A549 (cell line): Measurements from ENCODE around the gene DLG4. TPM values are rescaled to one million over a fixed set of nuclear protein-coding genes. Genes with fewer than 3 reads are reported as not detected.

Experiments
- ATAC-seq, 2 experiments: fragments of 200-7000 bp in 1 of 2; fragments of >200 bp in 1 of 2; cut with Nextera tagmentation in 1 of 2; cut with Tn5 transposase in 1 of 2; 3 replicates each; pipeline versions ENCODE4 v1.8.0 to v1.9.1; 2018 to 2020; ENCODE audit warnings: mild to moderate bottlenecking in 1 of 2, moderate library complexity in 1 of 2
- CTCF ChIA-PET: fragments of 300-600 bp; sonication (Branson Sonifier 250); formaldehyde crosslinking; extraction: SDS; loops from one replicate; lab custom pipeline; 2021; ENCODE audit warnings: antibody characterized with exemption, inconsistent platforms; lab: Yijun Ruan, JAX
- POLR2A ChIA-PET: fragments of 350-600 bp; formaldehyde crosslinking; extraction: SDS; loops from one replicate; lab custom pipeline; 2021; ENCODE audit warnings: antibody characterized with exemption, inconsistent platforms; lab: Yijun Ruan, JAX
- DNase-seq, 2 experiments: peaks; one replicate each; pipeline versions ENCODE4 v3.0.0 to v3.0.0-alpha.2; 2011 to 2016; ENCODE audit warnings: low read depth in 1 of 2, low spot score in 1 of 2
- FAIRE-seq: peaks from 2 replicates; lab custom pipeline; 2011; peaks lifted over from hg19 to GRCh38; lab: Jason Lieb, UNC
- H3K27ac ChIP-seq, 2 experiments: fragments of >200 bp; sonication (Bioruptor Twin); formaldehyde crosslinking; 3 replicates each; pipeline ENCODE4 v1.5.1; 2016 to 2017
- H3K4me1 ChIP-seq: fragments of >200 bp; sonication (Bioruptor Twin); formaldehyde crosslinking; 3 replicates; pipeline ENCODE4 v1.6.1; 2016
- H3K4me2 ChIP-seq: fragments of >200 bp; sonication (Bioruptor Twin); formaldehyde crosslinking; 3 replicates; pipeline ENCODE4 v1.6.1; 2016
- H3K4me3 ChIP-seq: fragments of >200 bp; sonication (Bioruptor Twin); formaldehyde crosslinking; 3 replicates; pipeline ENCODE4 v1.5.1; 2016
- H3K9me3 ChIP-seq: fragments of >200 bp; sonication (Bioruptor Twin); formaldehyde crosslinking; 3 replicates; pipeline ENCODE4 v1.6.1; 2016
- ATOH8 ChIP-seq: fragments of 250-450 bp; sonication (Bioruptor Pico); IDR thresholded peaks from 2 replicates; pipeline ENCODE4 v1.5.0; 2020; ENCODE audit warnings: low read depth, mild to moderate bottlenecking, moderate library complexity
- CBX2 ChIP-seq: fragments of 200-600 bp; sonication (generic); IDR thresholded peaks from 2 replicates; pipeline ENCODE4 v1.6.1; 2016; ENCODE audit warnings: low read depth, mild to moderate bottlenecking, borderline replicate concordance
- CHD2 ChIP-seq: fragments of 150-350 bp; IDR thresholded peaks from 2 replicates; pipeline ENCODE4 v1.6.1; 2014; ENCODE audit warnings: low read length; ENCODE audit not compliant: partially characterized antibody
- CHD4 ChIP-seq: fragments of 200-600 bp; sonication (generic); IDR thresholded peaks from 2 replicates; pipeline ENCODE4 v1.6.1; 2016; ENCODE audit warnings: antibody characterized with exemption, mild to moderate bottlenecking, borderline replicate concordance
- ESRRA ChIP-seq: fragments of 150-350 bp; IDR thresholded peaks from 2 replicates; pipeline ENCODE4 v1.6.1; 2014; ENCODE audit warnings: mild to moderate bottlenecking, low read length, borderline replicate concordance
- FOSB ChIP-seq: fragments of 250-450 bp; sonication (Bioruptor Pico); IDR thresholded peaks from 2 replicates; pipeline ENCODE4 v1.5.0; 2020; ENCODE audit warnings: mild to moderate bottlenecking, moderate library complexity
- FOSL2 ChIP-seq, 2 experiments: fragments of 450-650 bp in 1 of 2; fragments of >200 bp in 1 of 2; sonication (Bioruptor Twin) in 1 of 2; formaldehyde crosslinking; IDR thresholded peaks; 2 replicates each; pipeline versions ENCODE4 v1.5.0 to v1.6.1; 2016 to 2020; ENCODE audit warnings: mild to moderate bottlenecking in 1 of 2, moderate library complexity in 1 of 2
- GATA3 ChIP-seq: IDR thresholded peaks from 2 replicates; pipeline ENCODE4 v1.6.1; 2012; ENCODE audit warnings: borderline replicate concordance
- HDAC2 ChIP-seq: fragments of 200-600 bp; sonication (generic); IDR thresholded peaks from 2 replicates; pipeline ENCODE4 v1.6.1; 2016
- HEYL ChIP-seq: fragments of 250-450 bp; sonication (Bioruptor Pico); IDR thresholded peaks from 2 replicates; pipeline ENCODE4 v1.8.0; 2021; ENCODE audit warnings: mild to moderate bottlenecking, moderate library complexity
- HMGXB4 ChIP-seq: fragments of 250-450 bp; sonication (Bioruptor Pico); IDR thresholded peaks from 2 replicates; pipeline ENCODE4 v1.5.0; 2021; ENCODE audit warnings: mild to moderate bottlenecking, moderate library complexity, borderline replicate concordance
- JUN ChIP-seq, 2 experiments: fragments of >200 bp; sonication (Bioruptor Twin); formaldehyde crosslinking; IDR thresholded peaks; 2 replicates in 1 of 2; 3 replicates in 1 of 2; pipeline ENCODE4 v1.6.1; 2016 to 2017
- MAFK ChIP-seq: fragments of 450-650 bp; IDR thresholded peaks from 2 replicates; pipeline ENCODE4 v1.6.1; 2014; ENCODE audit not compliant: partially characterized antibody
- NPAS2 ChIP-seq: fragments of 250-450 bp; sonication (Bioruptor Pico); IDR thresholded peaks from 2 replicates; pipeline ENCODE4 v1.8.0; 2022; ENCODE audit warnings: mild to moderate bottlenecking, moderate library complexity, borderline replicate concordance
- PBX3 ChIP-seq: IDR thresholded peaks from 2 replicates; pipeline ENCODE4 v1.6.1; 2012
- PHF8 ChIP-seq: fragments of 200-600 bp; sonication (generic); IDR thresholded peaks from 2 replicates; pipeline ENCODE4 v1.6.1; 2016; ENCODE audit warnings: low read depth, mild to moderate bottlenecking, antibody characterized with exemption, moderate library complexity, borderline replicate concordance
- POLR2A ChIP-seq: IDR thresholded peaks from 2 replicates; pipeline ENCODE4 v1.6.1; 2012; ENCODE audit warnings: mild to moderate bottlenecking, low read length
- RAD21 ChIP-seq, 2 experiments: fragments of >200 bp in 1 of 2; sonication (Bioruptor Twin) in 1 of 2; formaldehyde crosslinking in 1 of 2; IDR thresholded peaks in 1 of 2; conservative IDR thresholded peaks in 1 of 2; 2 replicates in 1 of 2; 3 replicates in 1 of 2; pipeline ENCODE4 v1.6.1; 2012 to 2018; ENCODE audit warnings: inconsistent platforms in 1 of 2
- REST ChIP-seq: fragments of 200-600 bp; sonication (generic); IDR thresholded peaks from 2 replicates; pipeline ENCODE4 v1.6.1; 2016; ENCODE audit warnings: antibody characterized with exemption, mild to moderate bottlenecking, moderate library complexity
- RFX5 ChIP-seq: fragments of 450-650 bp; IDR thresholded peaks from 2 replicates; pipeline ENCODE4 v1.7.1; 2014; ENCODE audit warnings: antibody characterized with exemption, mild to moderate bottlenecking, moderate library complexity
- TFCP2L1 ChIP-seq: fragments of 250-450 bp; sonication (Bioruptor Pico); IDR thresholded peaks from 2 replicates; pipeline ENCODE4 v1.5.0; 2021; ENCODE audit warnings: mild to moderate bottlenecking
- TP53 ChIP-seq: fragments of 250-450 bp; sonication (Bioruptor Pico); IDR thresholded peaks from 2 replicates; pipeline ENCODE4 v1.5.0; 2021; ENCODE audit warnings: mild to moderate bottlenecking, moderate library complexity
- ZFP36 ChIP-seq: fragments of 450-650 bp; IDR thresholded peaks from 2 replicates; pipeline ENCODE4 v1.6.1; 2014; ENCODE audit warnings: borderline replicate concordance; ENCODE audit not compliant: partially characterized antibody
- WGBS: methylation state at CpG from one replicate; pipeline ENCODE4 v1.1.6; 2017; ENCODE audit errors: missing lambda C conversion rate; 5-methylcytosine and 5-hydroxymethylcytosine counted together
- polyA minus RNA-seq: library from RNA; depleted of rRNA, polyadenylated mRNA; stranded (reverse); fragments of >200 nt; gene quantifications from 2 replicates; pipeline ENCODE4 v1.2.3, GENCODE V29; 2011; rRNA and poly(A)+ RNA removed
- polyA plus RNA-seq, 4 experiments: library from polyadenylated mRNA; depleted of rRNA in 3 of 4; stranded (reverse); fragments of >200 nt; fragmentation: RNase III in 1 of 4; extraction: RNeasy Plus Mini Kit Qiagen cat#74134 plus additional on column Dnase treatment in 1 of 4; gene quantifications; 2 replicates in 3 of 4; 3 replicates in 1 of 4; pipeline ENCODE4 v1.2.3, GENCODE V29; 2011 to 2017
- TF ChIP-seq, protein P1 (sequence below): fragments of 450-650 bp; IDR thresholded peaks from 2 replicates; pipeline ENCODE4 v1.6.1; 2014; ENCODE audit warnings: antibody characterized with exemption
- TF ChIP-seq, protein P2 (sequence below): IDR thresholded peaks from 2 replicates; pipeline ENCODE4 v1.6.1; 2012
- TF ChIP-seq, protein P3 (sequence below): fragments of >200 bp; sonication (Bioruptor Twin); formaldehyde crosslinking; IDR thresholded peaks from 3 replicates; pipeline ENCODE4 v1.6.1; 2016

Gene DLG4
- 8.3 and 9.2 TPM in 2 replicates for polyA plus RNA-seq (2011; rRNA removed)
- polyA plus RNA-seq (2012; cell fraction: cytosol; rRNA removed): 10.9 and 12.1 TPM in 2 replicates
- polyA plus RNA-seq (2012; cell fraction: nucleus; rRNA removed): 29.1 and 29.3 TPM in 2 replicates
- 16.1 to 22.6 TPM (median 21.3 TPM) in 3 replicates for polyA plus RNA-seq (2017; fragmentation: RNase III; extraction: RNeasy Plus Mini Kit Qiagen cat#74134 plus additional on column Dnase treatment)
- polyA minus RNA-seq: 10.5 and 12.4 TPM in 2 replicates

DNA sequence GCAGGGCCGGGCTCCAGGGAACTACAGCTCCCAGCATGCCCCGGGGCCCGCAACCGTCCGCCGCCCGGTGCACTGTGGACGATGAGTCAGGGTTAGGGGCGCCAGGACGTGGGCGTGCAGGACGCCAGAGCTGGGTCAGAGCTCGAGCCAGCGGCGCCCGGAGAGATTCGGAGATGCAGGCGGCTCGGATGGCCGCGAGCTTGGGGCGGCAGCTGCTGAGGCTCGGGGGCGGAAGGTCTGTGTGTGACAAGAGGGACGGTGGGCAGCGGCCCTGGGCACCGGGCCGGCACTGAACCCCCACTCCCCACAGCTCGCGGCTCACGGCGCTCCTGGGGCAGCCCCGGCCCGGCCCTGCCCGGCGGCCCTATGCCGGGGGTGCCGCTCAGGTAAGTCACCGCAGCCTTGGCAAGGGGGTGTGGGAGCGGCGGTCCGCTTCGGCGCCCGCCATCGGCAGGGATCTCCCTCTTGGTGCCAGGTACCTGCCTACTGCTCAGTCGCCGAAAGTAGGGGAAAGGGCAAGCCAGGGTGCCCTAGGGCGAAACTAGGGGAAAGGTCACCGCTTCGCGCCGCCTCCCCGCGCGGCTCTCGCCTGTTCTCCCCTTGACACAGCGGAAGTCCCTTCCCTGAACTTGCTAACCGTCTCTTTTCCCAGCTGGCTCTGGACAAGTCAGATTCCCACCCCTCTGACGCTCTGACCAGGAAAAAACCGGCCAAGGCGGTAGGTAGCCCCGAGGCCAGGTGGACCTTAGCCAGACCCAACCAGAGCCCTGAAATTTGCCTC is at the start of gene DLG4, which contains the start of gene ACADVL:
DLG4 (minus strand) TSS at position 25 of the 781 bp plus-strand sequence.
ACADVL (plus strand) TSS at position 127 of the 781 bp plus-strand sequence; CDS start at position 174, 47 bp downstream.
- ATAC-seq: peak; percentile 54 to 82
- Histone ChIP-seq H3K9me3 (no peaks in the 10 kb centered on the region), H3K4me1 (peaks cover 51% of the 10 kb centered on the region), H3K4me3 (peak within 1 kb of the TSS; percentile 74), H3K4me2 (peak within 1 kb of the TSS; percentile 86), H3K27ac (peak within 1 kb of the TSS; percentile 88 to 98)
- ChIA-PET POLR2A (interaction anchor here (0.6 to 2.7 kb wide), 10 partner anchors 10 to 349 kb away, joined by 3 to 63 read pairs (median 4); partner anchors contain the start of genes DVL2, GABARAP and PHF23), CTCF (interaction anchor here (0.5 to 10.0 kb wide), 27 partner anchors 11 to 341 kb away, joined by 3 to 169 read pairs (median 4); partner anchors contain the start of genes DVL2, GABARAP, PHF23 and SLC2A4)
- 4% methylated on average over 32 of the region's 63 CpGs for WGBS
- no peak for TF ChIP-seq NPAS2 (CRISPR knock-in tag)
- no peak for TF ChIP-seq CHD4
- TF ChIP-seq ZFP36: no peak
- peak; percentile 57 for TF ChIP-seq FOSL2 (IDR thresholded peaks at IDR 0.05)
- peak; percentile 93 for TF ChIP-seq FOSL2 (CRISPR knock-in tag; IDR thresholded peaks at IDR 0.05)
- TF ChIP-seq MAFK: peak; percentile 59
- TF ChIP-seq REST: 0 out of 2 replicates have a peak, but pooled peaks have one; percentile 12
- TF ChIP-seq, protein P1, sequence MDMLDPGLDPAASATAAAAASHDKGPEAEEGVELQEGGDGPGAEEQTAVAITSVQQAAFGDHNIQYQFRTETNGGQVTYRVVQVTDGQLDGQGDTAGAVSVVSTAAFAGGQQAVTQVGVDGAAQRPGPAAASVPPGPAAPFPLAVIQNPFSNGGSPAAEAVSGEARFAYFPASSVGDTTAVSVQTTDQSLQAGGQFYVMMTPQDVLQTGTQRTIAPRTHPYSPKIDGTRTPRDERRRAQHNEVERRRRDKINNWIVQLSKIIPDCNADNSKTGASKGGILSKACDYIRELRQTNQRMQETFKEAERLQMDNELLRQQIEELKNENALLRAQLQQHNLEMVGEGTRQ: no peak
- 0 out of 2 replicates have a peak, but pooled peaks have one; percentile 18 for TF ChIP-seq RFX5
- TF ChIP-seq HDAC2: no peak
- peak; percentile 42 for TF ChIP-seq TP53 (CRISPR knock-in tag)
- TF ChIP-seq CHD2: no peak
- peak; percentile 69; the same call in 1 of the 2 replicates for TF ChIP-seq HMGXB4 (CRISPR knock-in tag)
- TF ChIP-seq TFCP2L1: peak; percentile 52
- peak; percentile 55 to 72; a peak in 3 of 5 replicates for TF ChIP-seq JUN (IDR thresholded peaks at IDR 0.05)
- 0 out of 2 replicates have a peak, but pooled peaks have one; percentile 23 for TF ChIP-seq ESRRA
- TF ChIP-seq ATOH8 (CRISPR knock-in tag): peak; percentile 2; the same call in 1 of the 2 replicates
- TF ChIP-seq POLR2A: peak; percentile 88
- TF ChIP-seq CBX2: no peak
- TF ChIP-seq, protein P2, sequence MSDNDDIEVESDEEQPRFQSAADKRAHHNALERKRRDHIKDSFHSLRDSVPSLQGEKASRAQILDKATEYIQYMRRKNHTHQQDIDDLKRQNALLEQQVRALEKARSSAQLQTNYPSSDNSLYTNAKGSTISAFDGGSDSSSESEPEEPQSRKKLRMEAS: peak; percentile 51; the same call in 1 of the 2 replicates
- no peak for TF ChIP-seq RAD21 (conservative IDR thresholded peaks at IDR 0.05 in 1 of 2, IDR thresholded peaks at IDR 0.05 in 1 of 2)
- TF ChIP-seq GATA3: peak; percentile 21; the same call in 1 of the 2 replicates
- TF ChIP-seq, protein P3, sequence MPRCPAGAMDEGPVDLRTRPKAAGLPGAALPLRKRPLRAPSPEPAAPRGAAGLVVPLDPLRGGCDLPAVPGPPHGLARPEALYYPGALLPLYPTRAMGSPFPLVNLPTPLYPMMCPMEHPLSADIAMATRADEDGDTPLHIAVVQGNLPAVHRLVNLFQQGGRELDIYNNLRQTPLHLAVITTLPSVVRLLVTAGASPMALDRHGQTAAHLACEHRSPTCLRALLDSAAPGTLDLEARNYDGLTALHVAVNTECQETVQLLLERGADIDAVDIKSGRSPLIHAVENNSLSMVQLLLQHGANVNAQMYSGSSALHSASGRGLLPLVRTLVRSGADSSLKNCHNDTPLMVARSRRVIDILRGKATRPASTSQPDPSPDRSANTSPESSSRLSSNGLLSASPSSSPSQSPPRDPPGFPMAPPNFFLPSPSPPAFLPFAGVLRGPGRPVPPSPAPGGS: peak; percentile 45; the same call in 1 of the 3 replicates
- TF ChIP-seq PHF8: peak; percentile 77
- TF ChIP-seq PBX3: peak; percentile 61
- peak; percentile 77; the same call in 1 of the 2 replicates for TF ChIP-seq FOSB (CRISPR knock-in tag)
- no peak for TF ChIP-seq HEYL (CRISPR knock-in tag)
- FAIRE-seq: peak; percentile 23
- peak; percentile 82 to 96 for DNase-seq
